Measurements from ENCODE around the gene CHRNE.

CHRNE gene

DNA sequence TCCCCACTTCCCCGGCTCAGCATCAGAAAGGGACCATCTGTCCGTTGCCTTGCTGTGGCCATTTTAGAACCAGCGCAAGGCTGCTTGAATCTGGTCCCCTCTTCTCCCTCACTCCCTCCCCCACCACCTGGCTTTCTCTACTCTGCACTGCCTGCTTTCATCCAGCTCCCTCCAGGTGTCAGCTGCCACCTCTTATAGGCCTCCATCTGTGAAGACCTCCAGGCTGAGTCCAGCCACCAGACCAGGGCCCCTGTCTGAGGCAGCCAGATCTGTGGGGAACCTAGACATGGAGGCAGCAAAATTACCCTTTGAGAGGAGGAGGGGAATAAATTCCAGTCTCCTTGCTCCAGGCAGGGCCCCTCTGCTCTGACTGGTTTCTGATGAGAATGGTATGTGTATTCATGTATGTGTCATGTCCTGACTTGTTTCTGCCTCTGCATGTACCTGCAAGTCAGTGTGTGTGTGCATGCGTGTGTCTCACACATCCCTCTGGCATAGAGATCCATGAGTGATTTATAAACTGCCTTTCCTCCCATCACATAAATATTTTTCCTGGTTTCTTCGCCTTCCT lies 48.7 kb downstream of the CHRNE start:
- DNase-seq (ENCODE audit: low read depth in 2 of 2): no peak

DNA sequence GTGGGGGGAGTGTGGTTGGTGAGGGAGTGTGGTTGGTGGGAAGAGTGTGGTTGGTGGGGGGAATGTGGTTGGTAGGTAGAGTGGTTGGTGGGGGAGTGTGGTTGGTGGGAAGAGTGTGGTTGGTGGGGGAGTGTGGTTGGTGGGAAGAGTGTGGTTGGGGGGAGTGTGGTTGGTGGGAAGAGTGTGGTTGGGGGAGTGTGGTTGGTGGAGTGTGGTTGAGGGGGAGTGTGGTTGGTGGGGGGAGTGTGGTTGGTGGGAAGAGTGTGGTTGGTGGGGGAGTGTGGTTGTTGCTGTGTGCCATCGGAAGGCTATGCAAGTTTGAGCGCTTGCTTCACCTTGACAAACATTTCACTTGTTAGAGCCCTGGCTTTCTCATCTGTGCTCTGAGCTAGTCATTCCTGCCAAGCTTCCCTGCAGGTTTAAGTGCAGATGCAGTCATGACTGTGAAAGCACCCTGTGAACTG lies 49.7 kb downstream of the CHRNE start:
- no peak for DNase-seq (ENCODE audit: low read depth in 2 of 2)

- no peak for DNase-seq (ENCODE audit: low read depth in 2 of 2)
Measured at GRCh38 chr17:4852567-4853207, 50.2 kb downstream of the CHRNE start.

DNA sequence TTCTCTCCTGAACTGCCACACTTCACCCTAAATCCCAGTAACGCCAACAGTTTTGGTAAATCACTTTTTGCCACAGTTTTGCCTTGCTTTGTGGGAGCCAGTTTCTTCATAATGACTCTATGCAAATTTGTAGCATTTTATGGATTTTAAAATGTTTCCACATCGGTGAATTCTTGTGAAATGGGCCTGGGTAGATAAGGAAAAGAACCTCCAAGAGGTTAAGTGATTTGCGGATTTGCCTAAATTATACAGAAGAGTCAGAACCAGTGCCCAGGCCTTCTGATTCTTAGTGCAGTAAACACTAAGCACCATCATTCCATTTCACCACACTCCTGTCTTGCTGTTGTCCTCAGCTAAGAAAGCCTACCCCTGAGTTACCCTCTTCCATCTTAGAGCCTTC lies 51.8 kb downstream of the CHRNE start:
- DNase-seq (ENCODE audit: low read depth in 2 of 2): no peak

DNA sequence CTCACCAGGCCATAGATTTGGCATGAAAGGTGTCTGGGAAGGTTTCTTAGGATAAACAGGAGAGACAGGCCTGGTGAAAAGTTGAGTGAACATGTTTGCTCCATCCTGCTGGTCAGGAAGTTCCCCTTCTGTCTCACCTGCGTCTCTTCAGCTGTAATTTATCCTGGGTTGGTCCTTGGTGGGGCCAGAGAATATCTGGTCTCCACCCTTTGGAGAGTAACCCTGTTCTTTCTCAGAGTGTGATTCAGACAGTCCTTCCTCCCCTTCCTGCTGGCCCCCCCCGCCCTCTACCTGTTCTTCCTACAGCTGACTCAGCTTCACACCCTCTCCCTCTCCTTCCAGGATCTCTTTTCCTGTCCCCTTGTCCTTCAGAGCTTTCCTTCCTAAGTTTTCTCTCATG lies 52.7 kb downstream of the CHRNE start:
- DNase-seq (ENCODE audit: low read depth in 2 of 2): no peak

DNA sequence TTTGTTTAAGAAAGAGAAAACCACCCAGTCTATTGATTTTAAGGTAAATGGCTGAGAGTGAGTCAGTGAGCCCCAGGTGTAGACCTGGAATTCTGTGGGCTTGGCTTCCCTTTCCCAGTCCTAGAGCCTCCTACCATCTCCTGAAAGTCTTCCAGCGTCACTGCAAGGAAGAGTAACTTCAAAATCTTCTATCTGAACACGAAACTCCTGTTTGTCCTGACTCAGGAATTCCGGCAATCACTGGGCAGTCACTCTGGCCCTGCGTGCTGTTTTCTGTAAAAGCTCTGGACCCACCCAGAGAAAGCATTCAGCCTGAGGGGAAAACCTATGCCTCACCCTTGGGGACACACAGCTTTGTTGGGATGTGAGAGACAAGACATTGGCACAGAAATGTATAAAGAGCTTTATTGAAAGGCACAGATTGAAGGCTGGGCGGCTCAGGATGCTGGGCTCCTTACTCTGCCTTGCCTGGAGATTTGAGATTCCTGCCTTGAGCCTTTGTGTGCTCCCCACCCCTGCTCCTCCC lies 53.8 kb downstream of the CHRNE start:
- DNase-seq (ENCODE audit: low read depth in 2 of 2): no peak

All from stimulated activated CD4-positive, alpha-beta T cell treated with anti-CD3 and anti-CD28 coated beads, Interleukin-1b, Interleukin-23, amount 100 ng/mL, for 1 hour (primary cell).